ENCODE results near the gene LRRC8D.

- no peak for TF ChIP-seq POLR2AphosphoS5 (IDR thresholded peaks at IDR 0.05; ENCODE audit: borderline replicate concordance, low read depth, low read length)
- TF ChIP-seq EZH2 (IDR thresholded peaks at IDR 0.05) = no peak
Observed at GRCh38 chr1:89799495-89799894, 21.3 kb upstream of the LRRC8D start.
